ENCODE results near the gene MGAT4B.

- TF ChIP-seq POLR2A (IDR thresholded peaks at IDR 0.05) (no peak), CTCF (IDR thresholded peaks at IDR 0.05) (no peak)
Observed at GRCh38 chr5:179764056-179764455, 42.6 kb downstream of the MGAT4B start.
